K562 (cell line): ENCODE data around the gene SH2B2. TPM values are rescaled to one million over a fixed set of nuclear protein-coding genes. Genes with fewer than 3 reads are reported as not detected.

Experiments used
- EGR1 ChIP-seq: fragments of 450-650 bp; conservative IDR thresholded peaks from 2 replicates; pipeline ENCODE4 v1.6.1; 2017; ENCODE audit warnings: mild to moderate bottlenecking
- MAZ ChIP-seq, 2 experiments: fragments of 450-650 bp in 1 of 2; sonication (generic) in 1 of 2; formaldehyde crosslinking; IDR thresholded peaks in 1 of 2; conservative IDR thresholded peaks in 1 of 2; 2 replicates each; pipeline versions ENCODE4 v1.4.0 to v1.5.0; 2020; ENCODE audit warnings: mild to moderate bottlenecking in 1 of 2, missing genetic modification reagents in 1 of 2
- POLR2G ChIP-seq: fragments of 200-400 bp; formaldehyde crosslinking; IDR thresholded peaks from 2 replicates; pipeline ENCODE4 v1.6.1; 2017; ENCODE audit warnings: low read depth, mild to moderate bottlenecking, antibody characterized with exemption, low read length, moderate library complexity
- SIN3B ChIP-seq: fragments of 450-650 bp; IDR thresholded peaks from 2 replicates; pipeline ENCODE4 v1.6.1; 2017; ENCODE audit warnings: low read depth, mild to moderate bottlenecking, moderate library complexity
- polyA plus RNA-seq, 8 experiments: library from polyadenylated mRNA; depleted of rRNA in 4 of 8; stranded (reverse) in 5 of 8; unstranded in 3 of 8; fragments of >200 nt; fragmentation: Nextera tagmentation in 2 of 8; fragmentation: Illumina TruSeq in 1 of 8; extraction: Ambion mirVana in 2 of 8; extraction: Trizol in 1 of 8; gene quantifications; 2 replicates each; pipeline versions ENCODE4 v1.2.1 to v1.2.3, GENCODE V29; 2011 to 2014; ENCODE audit warnings: inconsistent platforms in 1 of 8, missing spikeins in 1 of 8
- total RNA-seq, 7 experiments: library from RNA; depleted of rRNA in 6 of 7; stranded (reverse); fragments of >200 nt in 6 of 7; fragmentation: Illumina TruSeq in 2 of 7; extraction: Trizol in 2 of 7; gene quantifications; 2 replicates each; pipeline versions ENCODE4 v1.2.1 to v1.2.3, GENCODE V29; 2011 to 2021; ENCODE audit warnings: low replicate concordance in 1 of 7
- TF ChIP-seq, protein P1 (sequence below): fragments of 250-450 bp; sonication (Bioruptor Pico); IDR thresholded peaks from 2 replicates; pipeline ENCODE4 v1.4.0; 2020
- TF ChIP-seq, protein P2 (sequence below): fragments of 200-400 bp; formaldehyde crosslinking; IDR thresholded peaks from 2 replicates; pipeline ENCODE4 v1.6.1; 2017; ENCODE audit warnings: mild to moderate bottlenecking, low read depth, low read length, moderate library complexity

SH2B2 gene
- total and polyA plus RNA-seq, 9 of the 15 experiments (the other 6 are each of a cell fraction or from before 2014, with no cell fraction given), result 0.03 to 0.89 (median 0.07) TPM; not detected in 4

DNA sequence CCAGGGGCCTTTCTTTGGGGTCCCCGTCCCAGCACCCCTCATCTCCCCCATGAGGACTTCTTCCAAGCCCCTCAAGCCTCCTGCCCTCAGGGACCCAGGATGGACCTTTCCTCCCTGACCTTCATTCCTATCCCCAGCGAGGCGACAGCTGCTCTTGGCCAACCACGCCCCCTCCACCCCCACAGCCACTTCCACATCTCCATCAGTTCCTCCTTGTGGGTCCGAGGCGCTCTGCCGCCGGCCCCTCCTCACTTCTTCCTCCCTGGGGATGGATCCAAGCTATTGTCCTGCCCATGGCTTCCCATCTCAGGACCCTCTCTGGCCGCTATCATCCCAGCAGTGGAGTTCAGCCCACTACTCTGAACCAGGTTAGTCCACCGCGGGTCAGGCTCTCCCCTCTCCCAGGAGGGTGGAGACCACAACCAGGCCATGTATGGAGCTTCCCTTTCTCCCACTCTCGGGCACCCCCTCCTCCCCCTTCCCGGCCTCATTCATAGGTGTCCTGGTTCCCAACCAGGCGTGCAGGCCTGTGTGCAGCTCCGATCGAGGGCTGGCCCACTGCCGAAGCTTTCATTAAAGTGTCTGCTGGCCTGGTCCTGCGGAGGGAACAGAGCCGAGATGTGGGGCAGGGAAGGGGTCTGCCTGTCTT lies 1.7 kb upstream of the SH2B2 start (continued):
- TF ChIP-seq EGR1 (peak; percentile 88), SIN3B (no peak), MAZ (CRISPR knock-in tag; conservative IDR thresholded peaks at IDR 0.05 in 1 of 2, IDR thresholded peaks at IDR 0.05 in 1 of 2) (no peak), POLR2G (no peak)
- TF ChIP-seq, protein P1, sequence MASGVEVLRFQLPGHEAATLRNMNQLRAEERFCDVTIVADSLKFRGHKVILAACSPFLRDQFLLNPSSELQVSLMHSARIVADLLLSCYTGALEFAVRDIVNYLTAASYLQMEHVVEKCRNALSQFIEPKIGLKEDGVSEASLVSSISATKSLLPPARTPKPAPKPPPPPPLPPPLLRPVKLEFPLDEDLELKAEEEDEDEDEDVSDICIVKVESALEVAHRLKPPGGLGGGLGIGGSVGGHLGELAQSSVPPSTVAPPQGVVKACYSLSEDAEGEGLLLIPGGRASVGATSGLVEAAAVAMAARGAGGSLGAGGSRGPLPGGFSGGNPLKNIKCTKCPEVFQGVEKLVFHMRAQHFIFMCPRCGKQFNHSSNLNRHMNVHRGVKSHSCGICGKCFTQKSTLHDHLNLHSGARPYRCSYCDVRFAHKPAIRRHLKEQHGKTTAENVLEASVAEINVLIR, result no peak
- TF ChIP-seq, protein P2, sequence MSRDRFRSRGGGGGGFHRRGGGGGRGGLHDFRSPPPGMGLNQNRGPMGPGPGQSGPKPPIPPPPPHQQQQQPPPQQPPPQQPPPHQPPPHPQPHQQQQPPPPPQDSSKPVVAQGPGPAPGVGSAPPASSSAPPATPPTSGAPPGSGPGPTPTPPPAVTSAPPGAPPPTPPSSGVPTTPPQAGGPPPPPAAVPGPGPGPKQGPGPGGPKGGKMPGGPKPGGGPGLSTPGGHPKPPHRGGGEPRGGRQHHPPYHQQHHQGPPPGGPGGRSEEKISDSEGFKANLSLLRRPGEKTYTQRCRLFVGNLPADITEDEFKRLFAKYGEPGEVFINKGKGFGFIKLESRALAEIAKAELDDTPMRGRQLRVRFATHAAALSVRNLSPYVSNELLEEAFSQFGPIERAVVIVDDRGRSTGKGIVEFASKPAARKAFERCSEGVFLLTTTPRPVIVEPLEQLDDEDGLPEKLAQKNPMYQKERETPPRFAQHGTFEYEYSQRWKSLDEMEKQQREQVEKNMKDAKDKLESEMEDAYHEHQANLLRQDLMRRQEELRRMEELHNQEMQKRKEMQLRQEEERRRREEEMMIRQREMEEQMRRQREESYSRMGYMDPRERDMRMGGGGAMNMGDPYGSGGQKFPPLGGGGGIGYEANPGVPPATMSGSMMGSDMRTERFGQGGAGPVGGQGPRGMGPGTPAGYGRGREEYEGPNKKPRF, result no peak
- TF ChIP-seq, all 486 proteins: peak for 6
